A549 (cell line): ENCODE results near the gene SUGCT.

Experiments
- E2F6 ChIP-seq: IDR thresholded peaks from 2 replicates; pipeline ENCODE4 v1.6.1; 2012; ENCODE audit warnings: low read depth, borderline replicate concordance
- HMGXB4 ChIP-seq: fragments of 250-450 bp; sonication (Bioruptor Pico); IDR thresholded peaks from 2 replicates; pipeline ENCODE4 v1.5.0; 2021; ENCODE audit warnings: mild to moderate bottlenecking, moderate library complexity, borderline replicate concordance
- RAD21 ChIP-seq, 2 experiments: fragments of >200 bp in 1 of 2; sonication (Bioruptor Twin) in 1 of 2; formaldehyde crosslinking in 1 of 2; IDR thresholded peaks in 1 of 2; conservative IDR thresholded peaks in 1 of 2; 2 replicates in 1 of 2; 3 replicates in 1 of 2; pipeline ENCODE4 v1.6.1; 2012 to 2018; ENCODE audit warnings: inconsistent platforms in 1 of 2
- ZSCAN20 ChIP-seq: fragments of 250-450 bp; sonication (Bioruptor Pico); IDR thresholded peaks from 2 replicates; pipeline ENCODE4 v1.8.0; 2022; ENCODE audit warnings: mild to moderate bottlenecking, moderate library complexity
- TF ChIP-seq, protein P1 (sequence below): fragments of >200 bp; sonication (Bioruptor Twin); formaldehyde crosslinking; IDR thresholded peaks from 3 replicates; pipeline ENCODE4 v1.5.1; 2016
- TF ChIP-seq, protein P2 (sequence below): fragments of 250-450 bp; sonication (Bioruptor Pico); IDR thresholded peaks from 2 replicates; pipeline ENCODE4 v1.5.0; 2020; ENCODE audit warnings: low read depth, mild to moderate bottlenecking, moderate library complexity
- TF ChIP-seq, protein P3 (sequence below): IDR thresholded peaks from 2 replicates; pipeline ENCODE4 v1.6.1; 2012
- TF ChIP-seq, protein P4 (sequence below): fragments of >200 bp; sonication (Bioruptor Twin); formaldehyde crosslinking; IDR thresholded peaks from 3 replicates; pipeline ENCODE4 v1.6.1; 2016

- TF ChIP-seq E2F6 (no peak), RAD21 (conservative IDR thresholded peaks at IDR 0.05 in 1 of 2, IDR thresholded peaks at IDR 0.05 in 1 of 2) (no peak), HMGXB4 (CRISPR knock-in tag) (no peak), ZSCAN20 (no peak)
- TF ChIP-seq, protein P1, sequence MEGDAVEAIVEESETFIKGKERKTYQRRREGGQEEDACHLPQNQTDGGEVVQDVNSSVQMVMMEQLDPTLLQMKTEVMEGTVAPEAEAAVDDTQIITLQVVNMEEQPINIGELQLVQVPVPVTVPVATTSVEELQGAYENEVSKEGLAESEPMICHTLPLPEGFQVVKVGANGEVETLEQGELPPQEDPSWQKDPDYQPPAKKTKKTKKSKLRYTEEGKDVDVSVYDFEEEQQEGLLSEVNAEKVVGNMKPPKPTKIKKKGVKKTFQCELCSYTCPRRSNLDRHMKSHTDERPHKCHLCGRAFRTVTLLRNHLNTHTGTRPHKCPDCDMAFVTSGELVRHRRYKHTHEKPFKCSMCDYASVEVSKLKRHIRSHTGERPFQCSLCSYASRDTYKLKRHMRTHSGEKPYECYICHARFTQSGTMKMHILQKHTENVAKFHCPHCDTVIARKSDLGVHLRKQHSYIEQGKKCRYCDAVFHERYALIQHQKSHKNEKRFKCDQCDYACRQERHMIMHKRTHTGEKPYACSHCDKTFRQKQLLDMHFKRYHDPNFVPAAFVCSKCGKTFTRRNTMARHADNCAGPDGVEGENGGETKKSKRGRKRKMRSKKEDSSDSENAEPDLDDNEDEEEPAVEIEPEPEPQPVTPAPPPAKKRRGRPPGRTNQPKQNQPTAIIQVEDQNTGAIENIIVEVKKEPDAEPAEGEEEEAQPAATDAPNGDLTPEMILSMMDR, result no peak
- TF ChIP-seq, protein P2, sequence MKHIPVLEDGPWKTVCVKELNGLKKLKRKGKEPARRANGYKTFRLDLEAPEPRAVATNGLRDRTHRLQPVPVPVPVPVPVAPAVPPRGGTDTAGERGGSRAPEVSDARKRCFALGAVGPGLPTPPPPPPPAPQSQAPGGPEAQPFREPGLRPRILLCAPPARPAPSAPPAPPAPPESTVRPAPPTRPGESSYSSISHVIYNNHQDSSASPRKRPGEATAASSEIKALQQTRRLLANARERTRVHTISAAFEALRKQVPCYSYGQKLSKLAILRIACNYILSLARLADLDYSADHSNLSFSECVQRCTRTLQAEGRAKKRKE, result no peak
- TF ChIP-seq, protein P3, sequence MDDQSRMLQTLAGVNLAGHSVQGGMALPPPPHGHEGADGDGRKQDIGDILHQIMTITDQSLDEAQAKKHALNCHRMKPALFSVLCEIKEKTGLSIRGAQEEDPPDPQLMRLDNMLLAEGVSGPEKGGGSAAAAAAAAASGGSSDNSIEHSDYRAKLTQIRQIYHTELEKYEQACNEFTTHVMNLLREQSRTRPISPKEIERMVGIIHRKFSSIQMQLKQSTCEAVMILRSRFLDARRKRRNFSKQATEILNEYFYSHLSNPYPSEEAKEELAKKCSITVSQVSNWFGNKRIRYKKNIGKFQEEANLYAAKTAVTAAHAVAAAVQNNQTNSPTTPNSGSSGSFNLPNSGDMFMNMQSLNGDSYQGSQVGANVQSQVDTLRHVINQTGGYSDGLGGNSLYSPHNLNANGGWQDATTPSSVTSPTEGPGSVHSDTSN, result no peak
- TF ChIP-seq, protein P4, sequence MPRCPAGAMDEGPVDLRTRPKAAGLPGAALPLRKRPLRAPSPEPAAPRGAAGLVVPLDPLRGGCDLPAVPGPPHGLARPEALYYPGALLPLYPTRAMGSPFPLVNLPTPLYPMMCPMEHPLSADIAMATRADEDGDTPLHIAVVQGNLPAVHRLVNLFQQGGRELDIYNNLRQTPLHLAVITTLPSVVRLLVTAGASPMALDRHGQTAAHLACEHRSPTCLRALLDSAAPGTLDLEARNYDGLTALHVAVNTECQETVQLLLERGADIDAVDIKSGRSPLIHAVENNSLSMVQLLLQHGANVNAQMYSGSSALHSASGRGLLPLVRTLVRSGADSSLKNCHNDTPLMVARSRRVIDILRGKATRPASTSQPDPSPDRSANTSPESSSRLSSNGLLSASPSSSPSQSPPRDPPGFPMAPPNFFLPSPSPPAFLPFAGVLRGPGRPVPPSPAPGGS, result no peak
These were observed 461.0 kb downstream of the SUGCT start for GRCh38 chr7:40595832-40596231.
